Neural crest cell (in vitro differentiated cells): ENCODE measurements around the gene GTF2IRD1. TPM values are rescaled to one million over a fixed set of nuclear protein-coding genes. Genes with fewer than 3 reads are reported as not detected.
A peak's percentile ranks its signal among the peaks of the same experiment; 100 is the strongest.

Experiments
- DNase-seq: peaks from one replicate; pipeline ENCODE4 v3.0.0; 2021; ENCODE audit warnings: low read depth, mixed read lengths, low spot score
- H3K27ac Mint-ChIP-seq: one replicate; pipeline ENCODE4 v1.8.0; 2021; ENCODE audit warnings: mild to moderate bottlenecking, mixed read lengths; ENCODE audit not compliant: unreplicated experiment
- H3K27me3 Mint-ChIP-seq: 2 replicates; pipeline ENCODE4 v1.8.0; 2021; ENCODE audit warnings: low read depth, mild to moderate bottlenecking, mixed read lengths
- H3K36me3 Mint-ChIP-seq: 2 replicates; pipeline ENCODE4 v1.8.0; 2021; ENCODE audit warnings: low read depth, mild to moderate bottlenecking, mixed read lengths
- H3K4me1 Mint-ChIP-seq: 2 replicates; pipeline ENCODE4 v1.8.0; 2021; ENCODE audit warnings: mixed read lengths
- H3K4me3 Mint-ChIP-seq: one replicate; pipeline ENCODE4 v1.8.0; 2021; ENCODE audit warnings: mild to moderate bottlenecking, mixed read lengths
- H3K9me3 Mint-ChIP-seq: 2 replicates; pipeline ENCODE4 v1.8.0; 2021; ENCODE audit warnings: mixed read lengths
- total RNA-seq: library from RNA; stranded (reverse); gene quantifications from 2 replicates; pipeline ENCODE4 v1.2.1, GENCODE V29; 2021
- TF ChIP-seq, protein P1 (sequence below): fragments of 200-600 bp; sonication (generic); conservative IDR thresholded peaks from 2 replicates; pipeline ENCODE4 v1.5.0; 2021; ENCODE audit warnings: antibody characterized with exemption, mild to moderate bottlenecking

The GTF2IRD1 gene
- total RNA-seq, 1 donor from 2014 or later = 50.1 TPM

DNA sequence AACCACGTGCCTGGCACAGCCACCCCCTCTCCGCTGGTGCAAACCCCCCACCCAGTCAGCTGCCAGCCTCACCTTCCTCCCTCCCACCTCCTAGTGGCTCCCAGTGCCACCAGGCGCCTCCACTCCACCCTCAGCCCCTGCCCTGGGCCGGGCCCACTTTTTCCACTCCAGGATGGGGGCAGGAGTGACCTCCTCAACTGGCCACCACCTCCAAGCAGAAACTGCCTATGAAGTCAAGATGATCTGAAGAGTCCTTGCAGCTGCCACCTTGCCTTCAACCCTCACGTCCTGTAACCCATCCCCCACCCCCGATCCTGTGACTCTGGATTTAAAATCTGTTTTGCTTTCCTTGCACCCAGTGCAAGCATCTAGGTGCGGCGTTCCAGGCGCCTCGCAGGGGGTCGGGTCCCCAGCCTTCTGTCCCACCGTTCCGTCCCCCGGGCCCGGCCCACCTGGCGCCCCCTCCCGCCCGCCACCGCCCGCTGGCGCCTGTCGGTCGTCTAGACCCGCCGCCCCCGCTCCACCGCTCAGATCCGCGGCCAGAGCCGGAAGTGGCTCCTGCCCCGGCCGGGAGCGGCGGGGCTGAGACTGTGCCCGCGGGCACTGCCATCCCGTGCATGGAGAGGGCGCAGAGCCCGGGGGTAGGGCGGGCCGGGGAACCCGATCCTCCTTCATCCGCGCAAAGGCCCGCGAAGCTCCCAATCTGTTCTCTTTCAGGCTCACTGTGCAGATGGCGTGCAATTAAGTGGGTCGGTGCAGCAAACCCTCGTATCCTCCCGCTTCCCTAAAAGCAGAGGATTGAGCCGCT, 152.6 kb downstream of the GTF2IRD1 start:
- Mint-ChIP-seq H3K36me3 (no peaks in the 10 kb centered on the region), H3K4me1 (peaks cover 8% of the 10 kb centered on the region), H3K4me3 (peak overlapping the region; percentile 6), H3K27me3 (no peaks in the 10 kb centered on the region), H3K27ac (no peak overlapping the region), H3K9me3 (no peaks in the 10 kb centered on the region)
- TF ChIP-seq, protein P1, sequence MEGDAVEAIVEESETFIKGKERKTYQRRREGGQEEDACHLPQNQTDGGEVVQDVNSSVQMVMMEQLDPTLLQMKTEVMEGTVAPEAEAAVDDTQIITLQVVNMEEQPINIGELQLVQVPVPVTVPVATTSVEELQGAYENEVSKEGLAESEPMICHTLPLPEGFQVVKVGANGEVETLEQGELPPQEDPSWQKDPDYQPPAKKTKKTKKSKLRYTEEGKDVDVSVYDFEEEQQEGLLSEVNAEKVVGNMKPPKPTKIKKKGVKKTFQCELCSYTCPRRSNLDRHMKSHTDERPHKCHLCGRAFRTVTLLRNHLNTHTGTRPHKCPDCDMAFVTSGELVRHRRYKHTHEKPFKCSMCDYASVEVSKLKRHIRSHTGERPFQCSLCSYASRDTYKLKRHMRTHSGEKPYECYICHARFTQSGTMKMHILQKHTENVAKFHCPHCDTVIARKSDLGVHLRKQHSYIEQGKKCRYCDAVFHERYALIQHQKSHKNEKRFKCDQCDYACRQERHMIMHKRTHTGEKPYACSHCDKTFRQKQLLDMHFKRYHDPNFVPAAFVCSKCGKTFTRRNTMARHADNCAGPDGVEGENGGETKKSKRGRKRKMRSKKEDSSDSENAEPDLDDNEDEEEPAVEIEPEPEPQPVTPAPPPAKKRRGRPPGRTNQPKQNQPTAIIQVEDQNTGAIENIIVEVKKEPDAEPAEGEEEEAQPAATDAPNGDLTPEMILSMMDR = no peak
- no peak for DNase-seq

DNA sequence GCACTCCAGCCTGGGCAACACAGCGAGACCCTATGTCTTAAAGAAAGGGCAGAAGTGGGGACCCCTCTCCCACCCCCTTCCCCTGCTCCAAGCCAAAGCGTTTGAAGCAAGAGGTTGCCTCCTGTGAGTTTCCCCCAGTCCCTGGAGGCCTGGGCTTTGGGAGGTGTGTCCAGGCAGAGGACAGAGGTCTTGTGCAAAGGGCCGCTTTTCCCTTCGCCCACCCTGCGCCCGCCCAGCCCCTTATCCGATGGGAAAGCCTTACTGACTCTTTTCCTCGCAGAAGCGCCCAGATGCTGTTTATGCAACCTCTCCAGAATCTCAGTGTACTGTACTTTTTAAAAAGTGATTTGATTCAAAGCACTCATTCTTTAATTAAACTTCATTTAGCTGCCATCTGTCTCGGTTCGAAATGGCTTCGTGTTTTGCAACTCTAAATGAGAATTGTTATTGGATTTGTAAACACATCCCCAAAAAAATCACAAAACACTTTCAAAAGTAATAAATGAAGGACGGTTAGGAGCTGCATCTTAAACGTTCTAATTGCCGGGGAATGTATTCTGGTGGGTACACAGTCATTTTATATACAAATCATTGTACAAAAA, 153.3 kb downstream of the GTF2IRD1 start:
- Mint-ChIP-seq H3K36me3 (no peaks in the 10 kb centered on the region), H3K4me1 (peaks cover 8% of the 10 kb centered on the region), H3K4me3 (no peak overlapping the region), H3K27me3 (no peaks in the 10 kb centered on the region), H3K9me3 (no peaks in the 10 kb centered on the region), H3K27ac (no peak overlapping the region)
- TF ChIP-seq, protein P1 = no peak
- no peak for DNase-seq

DNA sequence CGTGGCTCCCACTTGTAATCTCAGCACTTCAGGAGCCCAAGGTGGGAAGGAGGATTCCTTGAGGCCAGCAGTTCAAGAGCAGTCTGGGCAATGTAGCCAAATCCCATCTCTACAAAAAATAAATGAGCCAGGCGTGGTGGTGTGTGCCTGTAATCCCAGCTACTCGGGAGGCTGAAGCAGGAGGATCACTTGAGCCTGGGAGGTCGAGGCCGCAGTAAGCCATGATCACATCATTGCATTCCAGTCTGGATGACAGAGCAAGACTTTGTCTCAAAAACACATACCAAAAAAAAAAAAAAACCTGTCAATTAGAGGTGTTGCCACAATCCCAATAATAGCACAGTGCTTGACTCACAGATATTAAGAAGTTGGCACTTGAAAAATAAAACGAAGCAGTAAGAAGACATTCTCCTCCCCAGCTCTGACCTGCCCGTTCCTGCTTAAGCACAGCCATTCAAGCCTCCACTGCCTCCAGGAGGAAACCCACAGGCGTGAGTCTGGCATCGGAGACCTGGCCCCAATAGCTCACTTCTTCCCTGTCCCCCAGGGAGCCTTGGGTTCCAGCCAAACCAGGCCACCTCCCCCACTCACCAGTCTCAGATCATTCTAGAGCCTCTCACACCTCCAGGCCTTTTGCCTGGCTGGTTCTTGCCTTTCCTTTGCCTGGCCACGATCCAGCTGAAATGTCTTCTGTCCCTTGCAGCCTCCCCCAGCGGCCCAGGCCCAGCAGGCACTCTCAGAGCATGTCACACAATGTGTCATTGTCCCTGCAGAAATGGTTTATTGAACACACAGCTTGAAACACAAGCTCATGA, 158.5 kb downstream of the GTF2IRD1 start:
- Mint-ChIP-seq H3K4me3 (no peak overlapping the region), H3K4me1 (peaks cover 23% of the 10 kb centered on the region), H3K27ac (peak overlapping the region; percentile 51), H3K27me3 (no peaks in the 10 kb centered on the region), H3K9me3 (no peaks in the 10 kb centered on the region), H3K36me3 (no peaks in the 10 kb centered on the region)
- TF ChIP-seq, protein P1 = no peak
- peak; percentile 16 for DNase-seq

DNA sequence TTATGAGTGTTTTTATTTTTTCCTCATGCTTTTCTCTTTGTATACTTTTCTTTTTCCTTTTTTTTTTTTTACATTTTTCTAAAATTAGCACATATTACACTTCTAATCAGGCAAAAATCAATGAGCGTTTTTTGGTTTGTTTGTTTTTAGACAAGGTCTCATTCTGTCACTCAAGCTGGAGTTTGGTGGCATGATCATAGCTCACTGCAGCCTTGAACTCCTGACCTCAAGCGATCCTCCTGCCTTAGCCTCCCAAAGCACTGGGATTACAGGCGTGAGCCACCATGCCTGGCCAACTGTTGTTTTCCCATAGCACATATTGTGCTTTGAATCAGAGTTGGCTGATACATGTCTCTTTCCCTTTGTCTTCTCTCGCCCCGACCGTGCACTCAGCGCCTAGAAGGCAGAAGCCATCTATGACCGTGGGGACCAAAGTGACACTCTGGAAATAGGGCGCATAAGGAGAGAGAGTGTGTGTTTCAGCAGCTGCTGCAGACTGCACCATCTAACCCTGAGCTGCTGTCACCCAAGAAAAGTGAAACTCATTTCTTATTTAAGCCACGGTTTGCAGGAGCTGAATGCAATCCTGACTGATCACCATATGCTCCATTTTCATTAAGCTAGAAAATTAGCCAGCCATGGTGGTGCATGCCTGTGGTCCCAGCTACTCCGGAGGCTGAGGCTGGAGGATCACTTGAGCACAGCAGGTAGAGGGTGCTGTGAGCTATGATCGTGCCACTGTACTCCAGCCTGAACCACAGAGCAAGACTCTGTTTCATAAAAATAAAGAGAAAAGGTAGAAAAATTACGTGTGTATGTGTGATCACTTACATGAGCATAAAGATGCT, 162.5 kb downstream of the GTF2IRD1 start:
- no peak overlapping the region for H3K27ac Mint-ChIP-seq
- no peaks in the 10 kb centered on the region for H3K9me3 Mint-ChIP-seq
- peaks cover 27% of the 10 kb centered on the region for H3K4me1 Mint-ChIP-seq
- DNase-seq = no peak
- no peaks in the 10 kb centered on the region for H3K27me3 Mint-ChIP-seq
- H3K36me3 Mint-ChIP-seq = no peaks in the 10 kb centered on the region
- H3K4me3 Mint-ChIP-seq = no peak overlapping the region
- TF ChIP-seq, protein P1 = no peak

DNA sequence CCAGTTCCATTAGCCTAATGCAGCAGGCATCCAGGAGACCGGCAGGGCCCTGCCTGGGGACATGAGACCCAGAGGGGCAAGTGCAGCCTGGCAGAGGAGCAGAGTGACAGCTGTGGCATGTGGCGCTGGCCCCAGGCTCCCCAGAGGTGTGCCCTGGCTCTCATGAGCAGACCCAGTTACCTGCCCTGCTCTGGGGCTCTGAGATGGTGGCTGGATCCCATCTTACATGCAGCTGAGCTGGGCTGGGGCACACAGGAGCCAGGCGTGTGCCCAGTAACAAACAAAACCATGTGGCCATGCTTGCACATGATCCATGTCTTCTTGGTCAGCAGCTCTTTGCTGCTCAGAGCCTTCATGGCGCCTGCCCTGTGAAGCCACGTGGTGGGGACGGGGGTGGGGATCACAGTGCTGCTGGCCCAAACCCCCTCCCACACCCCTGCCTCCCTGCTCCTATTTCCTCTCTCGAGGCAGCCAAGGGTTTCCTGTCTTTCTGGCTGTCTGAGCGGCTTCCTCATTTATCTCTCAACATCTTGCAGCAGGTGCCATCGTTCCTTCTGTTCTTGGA, 163.6 kb downstream of the GTF2IRD1 start:
- no peaks in the 10 kb centered on the region for H3K36me3 Mint-ChIP-seq
- no peak for DNase-seq
- TF ChIP-seq, protein P1 = no peak
- no peak overlapping the region for H3K4me3 Mint-ChIP-seq
- H3K4me1 Mint-ChIP-seq = peaks cover 24% of the 10 kb centered on the region
- no peaks in the 10 kb centered on the region for H3K9me3 Mint-ChIP-seq
- H3K27me3 Mint-ChIP-seq = no peaks in the 10 kb centered on the region
- H3K27ac Mint-ChIP-seq = peak overlapping the region; percentile 63
